GM12878 (cell line): ENCODE data around the gene CLEC4G. TPM values are rescaled to one million over a fixed set of nuclear protein-coding genes. Genes with fewer than 3 reads are reported as not detected.

ENCODE experiments used
- ASH2L ChIP-seq: fragments of 300-600, 200-600 bp; sonication (generic); IDR thresholded peaks from 2 replicates; pipeline ENCODE4 v1.6.1; 2017; ENCODE audit warnings: low read depth, mild to moderate bottlenecking, borderline replicate concordance
- BCLAF1 ChIP-seq: fragments of 450-650 bp; IDR thresholded peaks from 2 replicates; pipeline ENCODE4 v1.6.1; 2017; ENCODE audit warnings: antibody characterized with exemption, mild to moderate bottlenecking, moderate library complexity
- CTCF ChIP-seq, 3 experiments: IDR thresholded peaks in 2 of 3; conservative IDR thresholded peaks in 1 of 3; 2 replicates each; pipeline ENCODE4 v1.5.1; 2011; ENCODE audit warnings: low read depth in 3 of 3, low read length in 3 of 3, mild to moderate bottlenecking in 3 of 3, control low read depth in 2 of 3, moderate library complexity in 2 of 3, inconsistent platforms in 1 of 3, mixed read lengths in 1 of 3; ENCODE audit not compliant: control insufficient read depth in 2 of 3, insufficient read depth in 1 of 3; ENCODE audit errors: extremely low read depth in 1 of 3
- ESRRA ChIP-seq: IDR thresholded peaks from 2 replicates; pipeline ENCODE4 v1.6.1; 2012; ENCODE audit warnings: mild to moderate bottlenecking, low read length, improper control_type of control experiment
- ETV6 ChIP-seq, 2 experiments: fragments of 450-650 bp in 1 of 2; IDR thresholded peaks in 1 of 2; conservative IDR thresholded peaks in 1 of 2; 2 replicates each; pipeline ENCODE4 v1.6.1; 2014; ENCODE audit warnings: antibody characterized with exemption in 1 of 2, borderline replicate concordance in 1 of 2, low read depth in 1 of 2, mild to moderate bottlenecking in 1 of 2, moderate library complexity in 1 of 2
- FOS ChIP-seq: IDR thresholded peaks from 3 replicates; pipeline ENCODE4 v1.6.1; 2011; ENCODE audit warnings: borderline replicate concordance; ENCODE audit not compliant: insufficient read length; ENCODE audit errors: extremely low read depth
- HDAC2 ChIP-seq: fragments of 200-600 bp; sonication (generic); IDR thresholded peaks from 2 replicates; pipeline ENCODE4 v1.6.1; 2017
- IKZF2 ChIP-seq, 2 experiments: fragments of 450-650 bp; IDR thresholded peaks; 2 replicates each; pipeline ENCODE4 v1.6.1; 2017; ENCODE audit warnings: mild to moderate bottlenecking in 2 of 2, moderate library complexity in 2 of 2
- NRF1 ChIP-seq: conservative IDR thresholded peaks from 2 replicates; pipeline ENCODE4 v1.6.1; 2011; ENCODE audit warnings: mild to moderate bottlenecking, low read depth, low read length, improper control_type of control experiment
- RAD21 ChIP-seq: IDR thresholded peaks from 2 replicates; pipeline ENCODE4 v1.6.1; 2011; ENCODE audit warnings: mild to moderate bottlenecking, low read depth, low read length, moderate library complexity; ENCODE audit not compliant: insufficient read depth
- RFX5 ChIP-seq: IDR thresholded peaks from 2 replicates; pipeline ENCODE4 v1.6.1; 2011; ENCODE audit warnings: low read depth, low read length, improper control_type of control experiment
- SP1 ChIP-seq: IDR thresholded peaks from one replicate; pipeline ENCODE4 v1.6.1; 2011; ENCODE audit warnings: low read depth, low read length
- SPI1 ChIP-seq: IDR thresholded peaks from 2 replicates; pipeline ENCODE4 v1.6.1; 2011; ENCODE audit warnings: low read depth, mild to moderate bottlenecking, low read length, moderate library complexity, borderline replicate concordance; ENCODE audit not compliant: insufficient read depth
- SUPT20H ChIP-seq: IDR thresholded peaks from 2 replicates; pipeline ENCODE4 v1.6.1; 2011; ENCODE audit warnings: low read depth, mild to moderate bottlenecking, low read length, moderate library complexity, borderline replicate concordance; ENCODE audit not compliant: control insufficient read depth
- SUZ12 ChIP-seq: fragments of 200-600 bp; sonication (generic); IDR thresholded peaks from one replicate; pipeline ENCODE4 v1.6.1; 2018; ENCODE audit warnings: antibody characterized with exemption, mild to moderate bottlenecking; ENCODE audit not compliant: unreplicated experiment
- TAF1 ChIP-seq: IDR thresholded peaks from 2 replicates; pipeline ENCODE4 v1.6.1; 2011; ENCODE audit warnings: mild to moderate bottlenecking, low read depth, low read length, borderline replicate concordance
- TBL1XR1 ChIP-seq: IDR thresholded peaks from 2 replicates; pipeline ENCODE4 v1.6.1; 2012; ENCODE audit warnings: low read depth, low read length, improper control_type of control experiment
- ZBTB40 ChIP-seq: fragments of 450-650 bp; IDR thresholded peaks from 2 replicates; pipeline ENCODE4 v1.6.1; 2016; ENCODE audit warnings: mild to moderate bottlenecking, moderate library complexity, borderline replicate concordance
- ZNF207 ChIP-seq: fragments of 450-650 bp; IDR thresholded peaks from 2 replicates; pipeline ENCODE4 v1.6.1; 2014; ENCODE audit warnings: antibody characterized with exemption, mild to moderate bottlenecking, borderline replicate concordance
- ZSCAN29 ChIP-seq: fragments of 450-650 bp; IDR thresholded peaks from 2 replicates; pipeline ENCODE4 v1.6.1; 2017; ENCODE audit warnings: mild to moderate bottlenecking, moderate library complexity
- ZZZ3 ChIP-seq: IDR thresholded peaks from 2 replicates; pipeline ENCODE4 v1.6.1; 2011; ENCODE audit warnings: low read depth; ENCODE audit not compliant: control insufficient read depth, insufficient read length
- polyA plus RNA-seq, 11 experiments: library from polyadenylated mRNA; depleted of rRNA in 4 of 11; unstranded in 6 of 11; stranded (reverse) in 5 of 11; fragments of >200 nt; fragmentation: Nextera tagmentation in 4 of 11; fragmentation: Illumina TruSeq in 1 of 11; extraction: Ambion mirVana in 4 of 11; extraction: Trizol in 1 of 11; gene quantifications; 1 replicate in 1 of 11; 2 replicates in 10 of 11; pipeline versions ENCODE4 v1.2.1 to v1.2.3, GENCODE V29; 2011 to 2016; ENCODE audit warnings: inconsistent platforms in 2 of 11, missing spikeins in 2 of 11, low read depth in 1 of 11
- total RNA-seq, 4 experiments: library from RNA; depleted of rRNA in 3 of 4; stranded (reverse); fragments of >200 nt in 3 of 4; fragmentation: Illumina TruSeq in 1 of 4; extraction: Trizol in 1 of 4; gene quantifications; 2 replicates each; pipeline versions ENCODE4 v1.2.1 to v1.2.3, GENCODE V29; 2013 to 2021

The CLEC4G gene
- total and polyA plus RNA-seq, 10 of the 15 experiments (the other 5 are each of a cell fraction or from before 2014, with no cell fraction given), result 0.04 TPM; not detected in 9

- TF ChIP-seq ZBTB40 (no peak), NRF1 (peak; percentile 88), SPI1 (no peak), CTCF (IDR thresholded peaks at IDR 0.05 in 2 of 3, conservative IDR thresholded peaks at IDR 0.05 in 1 of 3; ENCODE audit: control insufficient read depth in 2 of 3, extremely low read depth in 1 of 3, insufficient read depth in 1 of 3, low read depth in 3 of 3, low read length in 3 of 3) (peak; percentile 64 to 97 (median 94); a peak in 4 of 6 replicates), RFX5 (no peak), SUPT20H (no peak), ESRRA (no peak), ZSCAN29 (peak; percentile 65; the same call in 1 of the 2 replicates), FOS (no peak), BCLAF1 (no peak), ZZZ3 (no peak), RAD21 (peak; percentile 75), HDAC2 (no peak), ZNF207 (peak; percentile 97), SP1 (peak; percentile 41), SUZ12 (no peak), TBL1XR1 (no peak), IKZF2 (IDR thresholded peaks at IDR 0.05) (no peak), ASH2L (no peak), ETV6 (conservative IDR thresholded peaks at IDR 0.05 in 1 of 2, IDR thresholded peaks at IDR 0.05 in 1 of 2; ENCODE audit: borderline replicate concordance in 1 of 2, low read depth in 1 of 2) (no peak), TAF1 (no peak; the same call in 1 of the 2 replicates)
Measured at GRCh38 chr19:7680606-7681339, 51.1 kb downstream of the CLEC4G start, which contains the start of gene TRAPPC5 (continued).
